H1 (cell line): Measurements from ENCODE around the gene CD200R1L.

ENCODE experiments used
- ASH2L ChIP-seq: fragments of 200-600, 300-600 bp; sonication (generic); IDR thresholded peaks from one replicate; pipeline ENCODE4 v1.7.1; 2017; ENCODE audit warnings: low read length
- CEBPB ChIP-seq: IDR thresholded peaks from 2 replicates; pipeline ENCODE4 v1.6.1; 2012; ENCODE audit warnings: low read depth, low read length
- CREB1 ChIP-seq: IDR thresholded peaks from 2 replicates; pipeline ENCODE4 v1.6.1; 2012; ENCODE audit warnings: inconsistent platforms
- EZH2 ChIP-seq: fragments of 200-600 bp; sonication (generic); IDR thresholded peaks from 2 replicates; pipeline ENCODE4 v1.7.1; 2012; ENCODE audit warnings: low read depth, mild to moderate bottlenecking, moderate library complexity, low read length, inconsistent platforms; ENCODE audit not compliant: severe bottlenecking
- POLR2A ChIP-seq, 2 experiments: IDR thresholded peaks; 1 replicate in 1 of 2; 2 replicates in 1 of 2; pipeline ENCODE4 v1.6.1; 2011; ENCODE audit warnings: low read depth in 2 of 2, low read length in 2 of 2, mild to moderate bottlenecking in 2 of 2; ENCODE audit errors: control extremely low read depth in 1 of 2
- POLR2AphosphoS5 ChIP-seq: IDR thresholded peaks from 2 replicates; pipeline ENCODE4 v1.6.1; 2011; ENCODE audit warnings: low read depth, low read length
- RAD21 ChIP-seq, 2 experiments: IDR thresholded peaks in 1 of 2; conservative IDR thresholded peaks in 1 of 2; 2 replicates each; pipeline ENCODE4 v1.6.1; 2011; ENCODE audit warnings: low read depth in 2 of 2, low read length in 2 of 2, improper control_type of control experiment in 1 of 2, inconsistent platforms in 1 of 2, mild to moderate bottlenecking in 1 of 2, moderate library complexity in 1 of 2
- RFX5 ChIP-seq: IDR thresholded peaks from 2 replicates; pipeline ENCODE4 v1.6.1; 2011; ENCODE audit warnings: low read depth, low read length, improper control_type of control experiment, borderline replicate concordance
- SIN3A ChIP-seq, 2 experiments: IDR thresholded peaks in 1 of 2; conservative IDR thresholded peaks in 1 of 2; 2 replicates each; pipeline ENCODE4 v1.6.1; 2011 to 2012; ENCODE audit warnings: low read length in 2 of 2, improper control_type of control experiment in 1 of 2, low read depth in 1 of 2, mild to moderate bottlenecking in 1 of 2
- SIRT6 ChIP-seq: IDR thresholded peaks from one replicate; pipeline ENCODE4 v1.7.1; 2012; ENCODE audit warnings: low read length, inconsistent platforms
- SRF ChIP-seq: IDR thresholded peaks from 2 replicates; pipeline ENCODE4 v1.6.1; 2011; ENCODE audit warnings: mild to moderate bottlenecking, low read depth, low read length, moderate library complexity
- TF ChIP-seq, protein P1 (sequence below), 3 experiments: IDR thresholded peaks; 1 replicate in 2 of 3; 2 replicates in 1 of 3; pipeline versions ENCODE4 v1.5.1 to v1.6.1; 2011; ENCODE audit warnings: low read length in 3 of 3, mild to moderate bottlenecking in 3 of 3, inconsistent platforms in 2 of 3, low read depth in 1 of 3, moderate library complexity in 1 of 3; ENCODE audit not compliant: insufficient read depth in 1 of 3; ENCODE audit errors: control extremely low read depth in 1 of 3
- TF ChIP-seq, protein P2 (sequence below): IDR thresholded peaks from 2 replicates; pipeline ENCODE4 v1.6.1; 2012; ENCODE audit warnings: inconsistent platforms

DNA sequence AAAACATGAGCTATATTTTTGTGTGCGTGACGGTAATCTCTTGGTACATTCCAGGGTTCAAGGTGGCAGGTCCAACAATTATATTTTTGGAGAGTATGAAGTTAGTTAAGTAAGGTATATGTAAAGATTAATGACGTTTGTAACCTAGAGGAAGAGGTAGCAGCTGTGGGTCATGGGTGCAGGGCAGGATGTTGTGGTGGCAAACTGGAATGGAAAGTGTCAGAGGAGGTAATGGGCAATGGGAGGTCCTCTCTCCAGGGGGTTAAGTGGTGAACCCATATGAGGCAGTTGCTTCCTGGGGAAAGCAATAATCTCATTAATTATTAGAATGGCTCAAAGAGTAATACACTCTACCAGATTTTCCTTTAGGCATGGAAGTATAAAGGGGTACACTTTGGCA, 1.0 kb upstream of the CD200R1L start:
- TF ChIP-seq RAD21 (IDR thresholded peaks at IDR 0.05 in 1 of 2, conservative IDR thresholded peaks at IDR 0.05 in 1 of 2; ENCODE audit: low read depth in 2 of 2, low read length in 2 of 2) (no peak), SIN3A (conservative IDR thresholded peaks at IDR 0.05 in 1 of 2, IDR thresholded peaks at IDR 0.05 in 1 of 2; ENCODE audit: low read depth in 1 of 2, low read length in 2 of 2) (no peak), RFX5 (no peak), EZH2 (no peak), POLR2AphosphoS5 (no peak), POLR2A (IDR thresholded peaks at IDR 0.05; ENCODE audit: control extremely low read depth in 1 of 2, low read depth in 2 of 2, low read length in 2 of 2) (no peak), CEBPB (no peak), CREB1 (no peak), SRF (no peak), SIRT6 (no peak), ASH2L (no peak)
- TF ChIP-seq, protein P1, sequence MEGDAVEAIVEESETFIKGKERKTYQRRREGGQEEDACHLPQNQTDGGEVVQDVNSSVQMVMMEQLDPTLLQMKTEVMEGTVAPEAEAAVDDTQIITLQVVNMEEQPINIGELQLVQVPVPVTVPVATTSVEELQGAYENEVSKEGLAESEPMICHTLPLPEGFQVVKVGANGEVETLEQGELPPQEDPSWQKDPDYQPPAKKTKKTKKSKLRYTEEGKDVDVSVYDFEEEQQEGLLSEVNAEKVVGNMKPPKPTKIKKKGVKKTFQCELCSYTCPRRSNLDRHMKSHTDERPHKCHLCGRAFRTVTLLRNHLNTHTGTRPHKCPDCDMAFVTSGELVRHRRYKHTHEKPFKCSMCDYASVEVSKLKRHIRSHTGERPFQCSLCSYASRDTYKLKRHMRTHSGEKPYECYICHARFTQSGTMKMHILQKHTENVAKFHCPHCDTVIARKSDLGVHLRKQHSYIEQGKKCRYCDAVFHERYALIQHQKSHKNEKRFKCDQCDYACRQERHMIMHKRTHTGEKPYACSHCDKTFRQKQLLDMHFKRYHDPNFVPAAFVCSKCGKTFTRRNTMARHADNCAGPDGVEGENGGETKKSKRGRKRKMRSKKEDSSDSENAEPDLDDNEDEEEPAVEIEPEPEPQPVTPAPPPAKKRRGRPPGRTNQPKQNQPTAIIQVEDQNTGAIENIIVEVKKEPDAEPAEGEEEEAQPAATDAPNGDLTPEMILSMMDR (IDR thresholded peaks at IDR 0.05; ENCODE audit: control extremely low read depth in 1 of 3, insufficient read depth in 1 of 3, low read depth in 1 of 3, low read length in 3 of 3) = no peak
- TF ChIP-seq, protein P2, sequence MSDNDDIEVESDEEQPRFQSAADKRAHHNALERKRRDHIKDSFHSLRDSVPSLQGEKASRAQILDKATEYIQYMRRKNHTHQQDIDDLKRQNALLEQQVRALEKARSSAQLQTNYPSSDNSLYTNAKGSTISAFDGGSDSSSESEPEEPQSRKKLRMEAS = no peak
